Activated CD4-positive, alpha-beta T cell treated with anti-CD3 and anti-CD28 coated beads for 36 hours (primary cell): ENCODE data around the gene HOXC13. TPM values are rescaled to one million over a fixed set of nuclear protein-coding genes. Genes with fewer than 3 reads are reported as not detected.

Source experiments
- ATAC-seq: fragments of 200-7000 bp; cut with Tn5 transposase; one replicate; pipeline ENCODE4 v1.10.0; 2021; ENCODE audit warnings: mild to moderate bottlenecking, moderate library complexity
- CTCF ChIA-PET: fragments of 350-600 bp; sonication (Branson Sonifier 250); formaldehyde crosslinking; loops from one replicate; lab custom pipeline; 2021; ENCODE audit warnings: antibody characterized with exemption; lab: Charles Lee
- POLR2A ChIA-PET: fragments of 350-600 bp; sonication (Branson Sonifier 250); formaldehyde crosslinking; loops from one replicate; lab custom pipeline; 2021; ENCODE audit warnings: antibody characterized with exemption, inconsistent platforms; lab: Charles Lee
- DNase-seq: peaks from one replicate; pipeline ENCODE4 v3.0.0-alpha.2; 2020
- H3K27ac Mint-ChIP-seq: one replicate; pipeline ENCODE4 v1.8.0; 2021; ENCODE audit warnings: mixed read lengths
- H3K27me3 Mint-ChIP-seq: one replicate; pipeline ENCODE4 v1.8.0; 2021; ENCODE audit warnings: mixed read lengths
- H3K36me3 Mint-ChIP-seq: one replicate; pipeline ENCODE4 v1.8.0; 2021; ENCODE audit warnings: low read depth, mixed read lengths
- H3K4me1 Mint-ChIP-seq: one replicate; pipeline ENCODE4 v1.8.0; 2021; ENCODE audit warnings: mixed read lengths
- H3K4me3 Mint-ChIP-seq: one replicate; pipeline ENCODE4 v1.8.0; 2021; ENCODE audit warnings: mild to moderate bottlenecking, moderate library complexity, mixed read lengths
- H3K9me3 Mint-ChIP-seq: one replicate; pipeline ENCODE4 v1.8.0; 2021; ENCODE audit warnings: low read depth, mixed read lengths
- intact Hi-C, 2 experiments: fragments of 100-400 bp; cut with DNase I in 1 of 2; cut with micrococcal nuclease in 1 of 2; formaldehyde crosslinking; loops; one replicate each; pipeline versions ENCODE4 v1.14.2 to v1.15.1; 2022 to 2024; cut with DNase I, micrococcal nuclease
- microRNA-seq: library from miRNA; unstranded; fragments of <30 nt; microRNA quantifications from one replicate; pipeline ENCODE4 v1.2.0, GENCODE V29; 2021; ENCODE audit warnings: borderline replicate concordance
- total RNA-seq, 2 experiments: library from RNA; stranded (reverse); gene quantifications; one replicate each; pipeline ENCODE4 v1.2.3, GENCODE V29; 2021

Gene HOXC13
- total RNA-seq, 2 experiments from 2014 or later: not detected

DNA sequence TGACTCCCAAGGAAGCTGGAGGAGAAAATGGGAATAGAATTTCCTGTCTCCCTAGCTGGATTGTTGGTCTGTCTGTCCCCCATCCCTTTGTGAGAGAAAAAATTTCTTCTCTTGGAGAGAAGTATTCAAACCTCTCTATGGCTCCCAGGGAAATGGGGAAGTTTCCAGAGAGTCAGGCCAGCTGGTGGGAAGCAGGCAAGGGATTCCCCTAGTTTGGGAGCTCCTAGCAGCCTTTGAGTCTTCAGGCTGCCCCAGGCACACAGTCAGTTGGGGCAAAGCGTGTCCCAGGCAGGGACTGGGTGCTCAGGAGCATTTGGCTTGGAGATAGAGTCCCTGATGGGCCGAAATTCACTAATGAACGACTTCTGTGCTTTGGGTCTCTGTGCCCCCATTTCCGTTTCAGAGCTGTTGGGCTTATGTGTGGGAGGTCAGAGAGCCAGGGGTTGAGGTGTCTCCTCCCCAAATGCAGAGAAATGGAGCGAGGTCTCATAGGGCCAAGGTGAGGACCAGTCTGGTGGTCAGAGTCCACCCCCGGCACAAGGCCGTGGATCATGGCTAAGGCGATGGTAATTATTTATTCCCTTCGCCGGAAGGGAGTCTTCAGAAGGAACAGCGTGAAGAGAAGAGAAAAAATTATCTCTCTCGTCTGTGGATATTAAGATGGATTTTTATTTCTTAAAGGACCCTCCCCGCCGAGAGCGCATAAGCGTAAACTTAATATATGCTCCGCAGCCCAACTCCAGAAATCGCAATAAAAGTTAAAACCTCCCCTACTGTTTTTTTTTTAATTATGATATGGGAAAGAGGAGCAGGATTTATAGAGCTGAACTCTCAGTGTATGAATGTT lies 54.8 kb downstream of the HOXC13 start:
- intact Hi-C loops: loop anchor here in 1 of 2 experiments (5.0 kb wide), 1 partner anchor 59 kb away; the partner anchor contains the start of gene HOXC4
- Mint-ChIP-seq H3K4me3 (no peak overlapping the region), H3K9me3 (no peaks in the 10 kb centered on the region), H3K27me3 (peaks cover 85% of the 10 kb centered on the region), H3K36me3 (no peaks in the 10 kb centered on the region), H3K4me1 (peaks cover 44% of the 10 kb centered on the region), H3K27ac (no peak overlapping the region)
- DNase-seq: no peak
- POLR2A ChIA-PET: no interaction called here
- no peak for ATAC-seq
- CTCF ChIA-PET: interaction anchor here (0.5 to 1.4 kb wide), 4 partner anchors 9 to 218 kb away, joined by 3 to 5 read pairs (median 3); partner anchors contain the start of gene HOXC10

DNA sequence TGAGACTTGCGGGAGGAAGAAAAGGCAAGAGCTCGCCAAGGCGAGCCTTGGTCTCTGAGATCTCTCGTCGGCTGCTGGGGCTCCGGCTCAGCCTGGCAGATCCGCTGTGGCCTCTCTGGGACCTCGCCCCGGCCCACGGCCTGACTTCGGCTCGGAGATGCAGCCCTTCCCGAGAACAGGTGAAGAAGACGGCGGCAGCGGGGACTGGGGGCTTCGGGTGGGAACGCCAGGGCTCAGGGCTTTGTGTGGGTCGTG lies 55.3 kb downstream of the HOXC13 start:
- DNase-seq (no peak), ATAC-seq (no peak)
- intact Hi-C loops: loop anchor here in 1 of 2 experiments (5.0 kb wide), 1 partner anchor 58 kb away; the partner anchor contains the start of gene HOXC4
- Mint-ChIP-seq H3K27me3 (peaks cover 87% of the 10 kb centered on the region), H3K27ac (no peak overlapping the region), H3K4me1 (peaks cover 43% of the 10 kb centered on the region), H3K36me3 (no peaks in the 10 kb centered on the region), H3K9me3 (no peaks in the 10 kb centered on the region), H3K4me3 (peak overlapping the region; percentile 34)
- CTCF ChIA-PET: interaction anchor here (0.6 to 1.4 kb wide), 2 partner anchors 196 to 198 kb away, joined by 3 read pairs; no protein-coding TSS in a partner anchor
- POLR2A ChIA-PET: no interaction called here

DNA sequence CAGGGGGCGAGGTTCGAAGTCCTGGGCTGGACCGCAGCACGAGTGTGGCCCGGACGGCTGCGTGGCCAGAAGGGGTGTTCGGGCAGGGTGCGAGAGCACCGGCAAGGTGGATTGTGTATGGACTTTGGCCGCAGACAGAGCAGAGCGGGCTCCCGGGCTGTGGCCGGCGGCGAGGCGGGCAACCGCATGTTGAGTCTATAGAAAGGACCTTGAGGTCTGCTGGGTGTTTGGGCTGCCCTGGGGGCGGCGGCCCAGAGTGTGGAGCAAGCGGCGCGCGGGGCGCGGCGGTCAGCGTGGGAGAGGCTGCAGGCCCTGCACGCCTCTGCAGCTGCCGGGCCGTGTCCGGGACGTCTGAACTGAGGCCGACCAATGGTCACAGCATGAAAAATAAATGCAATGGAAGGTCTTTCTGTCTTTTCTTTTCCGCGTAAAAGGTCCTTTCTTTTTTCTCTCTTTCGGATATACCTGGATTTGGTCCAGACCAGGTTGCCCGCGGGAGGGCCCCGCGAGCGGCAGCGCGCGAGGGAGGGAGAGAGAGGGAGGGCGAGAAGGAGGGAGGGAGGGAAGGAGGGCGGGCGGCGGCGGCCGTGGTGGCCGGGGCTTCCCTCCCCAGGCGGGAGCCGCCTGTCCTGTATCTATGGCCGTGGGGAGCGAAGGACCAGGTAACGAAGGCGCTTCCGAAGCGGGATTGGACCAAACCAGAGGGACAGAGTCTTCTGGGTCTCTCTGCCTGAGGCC lies 55.8 kb downstream of the HOXC13 start:
- Mint-ChIP-seq H3K27me3 (peaks cover 87% of the 10 kb centered on the region), H3K9me3 (no peaks in the 10 kb centered on the region), H3K27ac (no peak overlapping the region), H3K4me3 (peak overlapping the region; percentile 65), H3K36me3 (no peaks in the 10 kb centered on the region), H3K4me1 (peaks cover 38% of the 10 kb centered on the region)
- CTCF ChIA-PET: interaction anchor here (0.6 to 1.7 kb wide), 3 partner anchors 197 to 249 kb away, joined by 3 to 4 read pairs (median 4); no protein-coding TSS in a partner anchor
- intact Hi-C loops: loop anchor here in 1 of 2 experiments (5.0 kb wide), 2 partner anchors 42 to 58 kb away; partner anchors contain the start of genes HOXC12 and HOXC4
- ATAC-seq (no peak), DNase-seq (no peak)
- POLR2A ChIA-PET: no interaction called here

DNA sequence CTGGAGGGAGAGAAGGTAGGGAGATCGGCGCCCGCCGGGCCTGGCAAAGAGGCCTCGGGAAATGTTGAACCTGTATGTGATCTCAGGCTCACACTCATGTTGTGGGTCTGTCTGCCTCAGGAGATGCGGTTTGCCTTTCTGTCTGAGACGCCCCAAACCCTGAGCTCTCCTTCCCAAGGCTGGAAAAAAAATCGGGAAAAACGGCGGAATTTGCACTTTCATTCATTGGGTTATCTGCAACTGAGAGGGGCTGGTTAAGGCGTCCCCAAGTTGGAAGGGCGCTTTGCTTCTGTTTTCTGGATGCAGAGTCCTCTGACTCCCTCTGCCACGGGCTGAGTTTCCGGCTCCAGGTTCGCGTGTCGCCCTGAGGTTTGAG lies 56.4 kb downstream of the HOXC13 start:
- peak overlapping the region; percentile 65 for H3K4me3 Mint-ChIP-seq
- no peak overlapping the region for H3K27ac Mint-ChIP-seq
- CTCF ChIA-PET: interaction anchor here (0.6 to 1.7 kb wide), 5 partner anchors 9 to 343 kb away, joined by 3 to 5 read pairs (median 4); no protein-coding TSS in a partner anchor
- peaks cover 84% of the 10 kb centered on the region for H3K27me3 Mint-ChIP-seq
- H3K4me1 Mint-ChIP-seq: peaks cover 32% of the 10 kb centered on the region
- POLR2A ChIA-PET: interaction anchor here (0.6 kb wide), 1 partner anchor 14 kb away, joined by 6 read pairs; the partner anchor contains the start of gene HOXC8
- no peaks in the 10 kb centered on the region for H3K9me3 Mint-ChIP-seq
- intact Hi-C loops: loop anchor here in 1 of 2 experiments (5.0 kb wide), 1 partner anchor 43 kb away; the partner anchor contains the start of gene HOXC12
- no peak for ATAC-seq
- peak; percentile 56 for DNase-seq
- no peaks in the 10 kb centered on the region for H3K36me3 Mint-ChIP-seq

DNA sequence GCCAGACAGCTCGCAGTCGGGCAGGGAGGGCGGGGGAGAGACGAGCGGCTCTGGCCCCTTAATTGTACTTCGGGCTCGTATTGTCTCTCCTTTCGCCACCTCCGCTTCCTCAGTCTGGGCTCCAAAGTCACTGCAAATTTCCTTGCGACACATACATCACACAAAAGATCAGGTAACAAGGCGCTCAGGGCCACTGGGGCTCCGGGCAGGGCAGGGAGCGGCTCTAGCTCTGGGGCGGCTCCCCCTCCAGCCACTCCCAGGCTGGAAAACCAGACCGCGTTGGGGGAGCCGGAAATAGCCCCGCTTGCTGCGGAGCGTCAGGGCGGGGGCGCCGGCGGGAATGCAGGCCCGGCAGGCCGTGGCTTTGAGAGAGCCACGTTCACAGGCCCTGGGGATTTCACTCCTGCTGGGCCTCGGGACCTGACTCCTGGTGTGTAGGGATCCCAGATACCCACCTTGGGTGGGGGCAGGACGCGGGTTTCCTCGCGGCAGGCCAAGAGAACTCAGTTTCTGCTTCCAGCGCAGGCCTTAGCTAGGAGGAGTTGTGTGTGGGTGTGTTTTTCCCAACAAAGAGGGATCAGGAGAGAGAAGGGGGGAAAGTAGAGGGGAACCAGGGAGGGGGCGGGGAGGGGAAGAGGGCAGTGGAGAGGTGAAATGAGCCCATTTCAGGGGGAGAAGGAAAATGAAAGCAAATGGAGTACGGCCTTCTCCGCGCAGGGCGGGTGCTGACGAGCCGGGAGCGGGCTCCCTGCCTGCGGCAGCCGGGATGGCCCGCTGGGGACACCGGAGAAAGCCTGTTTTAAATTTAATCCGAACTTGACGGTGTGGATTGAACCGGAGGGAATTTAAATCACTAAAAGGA lies 57.0 kb downstream of the HOXC13 start:
- H3K36me3 Mint-ChIP-seq: no peaks in the 10 kb centered on the region
- no peaks in the 10 kb centered on the region for H3K9me3 Mint-ChIP-seq
- CTCF ChIA-PET: interaction anchor here (0.6 to 1.7 kb wide), 8 partner anchors 9 to 342 kb away, joined by 3 to 5 read pairs (median 3); no protein-coding TSS in a partner anchor
- peak overlapping the region; percentile 65 for H3K4me3 Mint-ChIP-seq
- H3K27ac Mint-ChIP-seq: no peak overlapping the region
- H3K4me1 Mint-ChIP-seq: peaks cover 27% of the 10 kb centered on the region
- intact Hi-C loops: loop anchor here in 1 of 2 experiments (5.0 kb wide), 1 partner anchor 43 kb away; the partner anchor contains the start of gene HOXC12
- DNase-seq (peak; percentile 47), ATAC-seq (peak; percentile 42)
- POLR2A ChIA-PET: interaction anchor here (0.6 kb wide), 1 partner anchor 13 kb away, joined by 6 read pairs; the partner anchor contains the start of gene HOXC8
- peaks cover 83% of the 10 kb centered on the region for H3K27me3 Mint-ChIP-seq

Small RNA genes lying within 50 kb of the gene (microRNA-seq; reads per million reads assigned to microRNA genes)
- not detected for gene MIR196A2

Other genes starting within 250 kb of the HOXC13 start
- gene CALCOCO1, start 211.4 kb upstream of the HOXC13 start, total RNA-seq: 10 to 100 TPM; 17.1 to 20.4 TPM
- not detected for gene CISTR, start 186.9 kb upstream of the HOXC13 start, total RNA-seq
- not detected for gene HOXC12, start 16.1 kb downstream of the HOXC13 start, total RNA-seq
- gene HOXC11, start 34.3 kb downstream of the HOXC13 start, total RNA-seq: not detected
- gene HOTAIR, start 36.1 kb downstream of the HOXC13 start, total RNA-seq: not detected
- gene HOXC10, start 46.3 kb downstream of the HOXC13 start, total RNA-seq: not detected
- gene HOXC9, start 61.3 kb downstream of the HOXC13 start, total RNA-seq: not detected
- gene HOXC8, start 70.2 kb downstream of the HOXC13 start, total RNA-seq: not detected
- not detected for gene HOXC6, start 89.6 kb downstream of the HOXC13 start, total RNA-seq
- gene HOXC5, start 94.2 kb downstream of the HOXC13 start, total RNA-seq: not detected
- gene HOXC4, start 115.0 kb downstream of the HOXC13 start, total RNA-seq: not detected